ENCODE results near the gene F2R.
"Not testable (repeated sequence)": the region's sequence is repeated elsewhere in the genome, so short reads cannot be mapped to it uniquely, and the experiment has no call there.

The F2R gene

DNA sequence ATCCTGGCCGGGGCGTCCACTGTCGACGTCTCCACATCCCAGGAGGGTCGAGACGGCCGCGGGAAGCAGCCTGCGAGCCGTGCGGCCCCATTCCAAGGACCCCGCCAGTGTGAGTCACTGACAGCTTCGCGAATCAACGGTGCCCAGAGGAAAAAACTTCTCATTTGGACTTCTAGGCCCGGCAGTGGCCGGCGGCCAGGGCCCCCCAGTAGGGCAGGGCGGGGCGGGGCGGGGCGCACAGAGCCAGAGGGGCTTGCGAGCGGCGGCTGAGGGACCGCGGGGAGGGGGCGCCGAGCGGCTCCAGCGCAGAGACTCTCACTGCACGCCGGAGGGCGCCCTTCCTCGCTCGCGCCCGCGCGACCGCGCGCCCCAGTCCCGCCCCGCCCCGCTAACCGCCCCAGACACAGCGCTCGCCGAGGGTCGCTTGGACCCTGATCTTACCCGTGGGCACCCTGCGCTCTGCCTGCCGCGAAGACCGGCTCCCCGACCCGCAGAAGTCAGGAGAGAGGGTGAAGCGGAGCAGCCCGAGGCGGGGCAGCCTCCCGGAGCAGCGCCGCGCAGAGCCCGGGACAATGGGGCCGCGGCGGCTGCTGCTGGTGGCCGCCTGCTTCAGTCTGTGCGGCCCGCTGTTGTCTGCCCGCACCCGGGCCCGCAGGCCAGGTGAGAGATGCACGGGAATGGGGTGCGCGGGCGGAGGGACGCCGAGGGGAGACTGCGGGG, at the start of gene F2R:
Gene F2R (plus strand): TSS at position 391 of the 720 bp plus-strand sequence. CDS start 182 bp downstream, at position 573.
- peak; percentile 84 for DNase-seq

DNA sequence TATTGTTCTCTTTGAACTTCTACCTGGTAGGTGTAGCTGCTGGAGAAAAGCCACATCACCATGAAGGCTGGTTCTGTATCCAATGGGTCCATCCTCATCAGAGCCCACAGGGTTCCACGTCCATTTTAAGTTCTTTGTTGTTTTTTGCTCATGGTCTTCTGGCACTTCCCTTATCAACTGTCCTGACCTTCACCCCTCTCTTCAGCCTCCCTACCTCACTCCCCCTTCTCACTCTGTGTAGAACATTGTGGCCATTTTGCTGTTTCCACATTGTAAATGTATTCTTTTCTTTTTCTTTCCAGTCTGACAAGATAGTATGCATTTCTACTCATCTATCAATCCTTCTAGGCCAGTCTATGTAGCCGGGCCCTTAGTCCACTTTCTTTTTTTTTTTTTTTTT, 48.4 kb upstream of the F2R start:
- no peak for DNase-seq

DNA sequence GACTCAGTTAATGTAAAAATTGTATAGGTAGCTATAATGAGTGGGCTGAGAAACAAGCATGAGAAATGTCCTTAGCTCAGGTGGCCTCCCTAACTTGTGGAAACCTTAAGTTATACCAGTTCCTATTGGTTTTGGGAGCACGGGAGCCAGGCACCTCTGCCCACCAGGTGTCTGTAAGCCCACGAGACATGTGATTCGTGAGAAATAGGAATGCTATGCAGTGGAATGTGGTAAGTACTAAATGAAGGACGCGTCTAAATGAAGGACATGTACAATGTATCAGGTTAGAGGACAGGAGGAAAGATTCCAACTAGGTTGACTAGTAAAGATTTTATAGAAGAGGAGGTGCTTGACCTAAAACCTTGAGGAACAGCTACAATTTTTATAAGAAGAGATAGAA, 46.7 kb upstream of the F2R start:
- no peak for DNase-seq

DNA sequence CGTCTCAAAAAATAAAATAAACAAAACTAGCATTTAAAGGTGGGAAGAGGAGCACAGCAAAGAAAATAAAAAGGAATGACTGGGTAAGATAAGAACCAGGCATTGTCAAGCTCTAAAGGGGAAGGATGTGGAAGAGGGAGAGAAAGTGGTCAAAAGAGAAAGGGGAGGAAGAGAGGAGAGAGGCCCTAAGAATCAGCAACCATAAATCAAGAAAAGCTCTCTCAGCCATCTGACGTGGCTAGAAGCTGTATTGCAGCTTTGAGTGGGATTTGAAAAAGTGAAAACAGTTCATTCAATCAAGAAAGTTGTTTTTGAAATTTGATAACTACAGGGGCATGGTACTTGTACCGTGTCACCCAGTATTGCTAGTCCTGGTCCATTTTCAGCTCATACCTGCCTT, 45.4 kb upstream of the F2R start:
- DNase-seq, result no peak

DNA sequence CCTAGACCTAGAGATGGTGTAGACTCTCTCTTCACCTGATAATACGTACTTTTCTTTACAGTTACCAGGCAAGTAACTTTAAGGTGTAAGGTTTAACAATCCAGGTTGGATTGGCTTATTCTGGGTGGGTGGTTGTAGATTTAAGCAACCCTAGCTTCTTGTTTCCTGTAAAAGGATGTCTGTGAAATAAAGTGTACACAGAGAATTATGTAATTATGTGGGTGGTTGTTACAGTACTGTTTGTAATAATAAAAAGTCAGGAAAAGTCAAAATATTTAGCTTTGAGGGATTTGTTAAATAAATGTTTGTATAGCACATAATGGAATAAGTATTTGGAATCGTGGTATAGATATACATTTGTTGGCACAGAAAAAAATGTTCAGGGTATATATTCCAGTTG, 43.7 kb upstream of the F2R start:
- DNase-seq, result no peak

DNA sequence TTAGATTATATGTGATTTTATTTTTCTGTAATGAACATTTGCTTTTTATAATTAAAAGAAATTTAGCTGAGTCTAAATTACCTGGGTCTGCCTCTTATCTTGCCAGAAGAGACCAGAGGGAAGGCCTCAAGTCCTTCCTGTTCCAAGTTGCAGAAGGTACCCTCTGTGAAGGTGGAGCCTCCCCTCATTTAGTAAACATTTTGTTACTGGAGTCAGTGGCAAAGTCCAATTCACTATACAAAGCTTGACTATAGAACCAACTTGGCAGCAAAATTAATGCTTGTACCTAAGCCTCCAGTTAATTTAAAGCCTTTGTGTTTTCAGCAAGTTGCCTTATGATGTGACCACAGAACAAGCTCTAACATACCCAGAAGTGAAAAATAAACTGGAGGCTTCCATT, 42.8 kb upstream of the F2R start:
- no peak for DNase-seq

DNA sequence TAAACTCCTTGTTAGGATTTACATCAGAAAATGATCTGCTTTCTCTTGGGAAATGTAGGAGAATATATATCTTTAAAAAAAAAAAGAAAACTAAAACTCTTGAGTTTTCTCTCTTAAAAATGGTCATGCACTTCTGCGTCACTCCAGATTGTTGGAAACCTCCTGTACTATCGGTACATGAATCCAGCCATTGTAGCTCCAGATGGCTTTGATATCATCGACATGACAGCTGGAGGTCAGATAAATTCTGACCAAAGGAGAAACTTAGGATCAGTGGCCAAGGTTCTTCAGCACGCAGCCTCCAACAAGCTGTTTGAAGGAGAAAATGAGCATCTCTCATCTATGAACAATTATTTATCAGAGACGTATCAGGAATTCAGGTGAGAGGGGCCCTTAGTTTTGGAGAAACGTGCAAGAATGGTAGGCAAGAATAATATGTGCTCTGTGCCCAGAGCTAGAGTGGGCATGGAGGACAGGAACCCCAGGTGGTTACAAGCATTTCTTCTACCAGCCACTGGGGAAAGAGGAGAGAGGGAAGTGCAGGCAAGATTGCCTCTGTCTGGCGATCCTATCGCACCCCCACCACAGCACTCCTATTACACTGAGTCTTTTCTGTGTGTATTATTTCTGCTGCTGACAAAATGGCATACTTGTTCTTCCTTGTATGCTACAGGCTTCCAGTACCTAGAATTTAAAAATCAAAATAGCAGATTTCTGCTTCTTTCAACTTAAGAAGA, 41.4 kb upstream of the F2R start:
- no peak for DNase-seq

DNA sequence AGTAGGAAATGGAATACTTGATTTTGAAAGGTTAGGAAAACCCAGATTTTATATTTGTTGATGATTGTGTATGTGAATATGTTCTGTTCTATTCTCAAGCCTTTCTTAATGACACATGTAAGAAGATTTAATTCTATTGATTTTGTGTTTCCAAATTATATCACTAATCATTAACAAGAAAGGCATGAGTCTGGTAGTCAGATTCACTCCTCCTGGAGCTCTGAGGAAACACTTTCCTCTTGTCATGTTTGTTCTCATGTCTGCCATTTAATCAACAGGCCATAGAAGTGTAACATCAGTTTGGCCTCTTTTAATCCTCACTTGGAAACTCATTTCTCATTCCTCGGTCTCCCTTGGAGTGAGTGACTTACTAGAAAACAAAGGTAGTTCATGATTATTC, 40.6 kb upstream of the F2R start:
- DNase-seq, result no peak

DNA sequence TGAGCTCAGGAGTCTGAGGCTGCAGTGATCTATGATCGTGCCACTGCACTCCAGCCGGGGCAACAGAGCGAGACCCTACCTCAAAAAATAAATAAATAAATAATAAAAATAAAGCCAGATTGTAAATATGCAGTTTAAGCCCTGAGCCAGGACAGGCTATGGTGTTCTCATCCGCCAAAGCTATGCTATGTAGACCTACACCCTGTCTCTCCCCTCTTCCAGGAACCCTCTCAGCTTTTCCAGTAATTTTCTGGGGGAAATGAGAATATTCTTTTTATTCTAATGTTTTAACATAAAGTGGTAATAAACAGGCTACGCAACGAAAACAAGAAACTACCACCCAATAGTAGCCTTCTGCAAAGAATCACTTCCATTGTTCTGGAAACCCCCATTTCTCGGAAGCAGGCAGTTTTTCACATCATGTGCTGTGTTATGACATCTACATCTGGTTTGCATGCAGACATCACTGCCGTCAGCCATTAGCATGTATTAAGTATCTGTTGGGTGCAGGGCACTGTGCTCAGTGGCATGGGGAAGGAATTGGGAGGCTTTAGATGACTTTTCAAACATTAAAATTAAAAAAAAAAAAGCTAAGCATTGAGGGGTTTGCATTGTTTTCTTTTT, 38.0 kb upstream of the F2R start:
- DNase-seq, result no peak

DNA sequence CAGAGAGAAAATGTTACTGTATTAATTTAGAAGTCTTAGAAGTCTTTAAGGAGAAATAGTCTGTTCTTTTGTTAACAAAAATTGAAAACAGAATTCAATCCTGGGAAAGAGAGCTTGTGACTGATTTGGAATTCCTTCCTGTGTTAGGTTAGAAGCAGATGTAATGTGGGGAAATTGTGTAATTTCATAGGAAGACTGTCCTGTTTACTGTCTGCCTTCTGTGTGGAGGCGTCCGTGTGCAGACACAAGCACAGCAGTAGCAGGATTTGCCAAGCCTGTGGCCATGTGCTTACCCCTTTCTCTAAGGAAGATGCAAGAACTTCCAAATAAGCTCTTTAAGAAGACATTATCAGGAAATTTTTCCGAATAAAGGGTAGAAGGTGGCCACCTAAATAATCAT, 36.7 kb upstream of the F2R start:
- no peak for DNase-seq

DNA sequence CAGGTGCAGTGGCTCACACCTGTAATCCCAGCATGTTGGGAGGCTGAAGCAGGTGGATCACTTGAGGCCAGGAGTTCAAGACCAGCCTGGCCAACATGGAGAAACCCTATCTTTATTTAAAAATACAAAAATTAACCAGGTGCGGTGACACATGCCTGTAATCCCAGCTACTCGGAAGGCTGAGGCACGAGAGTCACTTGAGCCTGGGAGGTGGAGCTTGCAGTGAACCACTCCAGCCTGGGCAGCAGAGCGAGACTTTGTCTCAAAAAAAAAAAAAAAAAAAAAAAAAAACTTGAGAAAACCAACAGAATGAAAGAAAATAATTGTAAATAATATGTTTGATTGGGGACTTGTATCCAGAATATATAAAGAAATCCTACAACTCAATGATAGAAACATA, 35.1 kb upstream of the F2R start:
- not testable (repeated sequence) for DNase-seq

DNA sequence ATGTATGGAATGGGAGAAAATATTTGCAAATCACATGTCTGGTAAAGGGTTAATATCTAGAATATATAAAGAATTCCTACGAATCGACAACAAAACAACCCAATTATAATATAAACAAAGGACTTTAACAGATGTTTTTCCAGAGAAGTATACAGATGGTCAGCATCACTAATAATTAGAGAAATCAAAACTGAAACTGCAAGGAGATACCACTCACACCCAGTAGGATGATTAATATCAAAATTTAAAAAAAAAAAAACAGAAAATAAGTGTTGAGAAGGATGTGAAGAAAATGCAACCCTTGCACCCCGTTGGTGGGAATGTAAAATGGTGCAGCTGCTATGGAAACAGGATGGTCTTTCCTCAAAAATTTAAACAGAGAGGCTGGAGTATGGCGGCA, 34.6 kb upstream of the F2R start:
- no peak for DNase-seq

DNA sequence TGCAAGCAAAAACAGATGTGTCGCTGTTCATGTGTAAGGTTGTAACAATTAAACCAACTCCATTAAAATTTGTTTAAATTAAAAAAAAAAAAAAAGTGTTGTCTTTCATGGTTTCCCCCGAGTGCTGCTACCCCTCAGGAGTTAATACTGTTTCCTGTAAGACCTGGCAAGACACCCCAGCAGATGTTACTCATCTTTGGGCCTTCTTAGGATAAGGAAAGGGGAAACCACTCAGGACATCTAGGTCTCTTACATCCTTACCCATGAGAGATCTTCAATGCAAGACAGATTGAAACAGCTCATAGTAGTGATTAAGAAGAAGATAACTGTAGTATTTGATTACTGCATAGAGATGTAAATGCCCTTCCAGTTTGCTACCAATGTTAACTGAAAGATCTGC, 33.5 kb upstream of the F2R start:
- no peak for DNase-seq

DNA sequence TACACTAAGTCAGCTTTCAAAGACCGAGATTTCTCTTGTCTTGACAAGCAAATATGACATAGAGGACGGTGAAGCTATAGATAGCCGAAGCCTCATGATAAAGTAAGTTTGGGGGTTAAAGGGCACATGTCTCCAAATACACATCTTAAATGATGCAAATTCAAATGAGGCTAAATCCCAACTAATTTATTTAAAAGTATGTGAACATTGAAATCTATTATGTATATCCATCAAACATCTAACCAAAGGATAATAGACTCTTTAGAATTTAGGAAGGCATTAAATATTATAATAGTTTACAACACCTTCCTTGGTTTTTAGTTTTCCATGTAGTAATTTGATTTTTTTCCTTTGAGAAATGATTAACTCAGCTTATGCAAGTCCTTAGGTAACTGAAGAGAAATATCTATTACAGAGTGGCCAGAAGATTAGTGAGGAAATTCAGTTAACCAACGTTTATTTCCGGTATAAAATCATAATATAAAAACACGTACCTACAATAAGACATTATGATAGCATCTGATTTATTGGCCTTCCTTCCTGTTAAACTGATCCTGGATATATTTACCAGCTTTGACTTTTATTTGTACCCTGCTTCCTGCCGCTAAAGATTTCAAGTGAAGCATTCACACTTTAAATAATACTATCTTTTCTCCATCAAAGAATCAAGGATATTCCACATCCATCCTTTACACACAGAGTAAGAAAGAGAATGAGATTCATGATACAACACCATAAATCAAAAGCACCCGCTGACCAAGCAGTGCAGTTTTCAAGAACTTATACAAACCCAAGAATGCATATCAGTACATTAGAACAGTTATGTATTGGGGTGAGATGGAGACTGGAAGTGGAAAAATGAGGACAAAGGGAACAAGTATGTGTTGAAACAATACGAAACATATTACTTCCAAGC, 31.9 kb upstream of the F2R start:
- no peak for DNase-seq

DNA sequence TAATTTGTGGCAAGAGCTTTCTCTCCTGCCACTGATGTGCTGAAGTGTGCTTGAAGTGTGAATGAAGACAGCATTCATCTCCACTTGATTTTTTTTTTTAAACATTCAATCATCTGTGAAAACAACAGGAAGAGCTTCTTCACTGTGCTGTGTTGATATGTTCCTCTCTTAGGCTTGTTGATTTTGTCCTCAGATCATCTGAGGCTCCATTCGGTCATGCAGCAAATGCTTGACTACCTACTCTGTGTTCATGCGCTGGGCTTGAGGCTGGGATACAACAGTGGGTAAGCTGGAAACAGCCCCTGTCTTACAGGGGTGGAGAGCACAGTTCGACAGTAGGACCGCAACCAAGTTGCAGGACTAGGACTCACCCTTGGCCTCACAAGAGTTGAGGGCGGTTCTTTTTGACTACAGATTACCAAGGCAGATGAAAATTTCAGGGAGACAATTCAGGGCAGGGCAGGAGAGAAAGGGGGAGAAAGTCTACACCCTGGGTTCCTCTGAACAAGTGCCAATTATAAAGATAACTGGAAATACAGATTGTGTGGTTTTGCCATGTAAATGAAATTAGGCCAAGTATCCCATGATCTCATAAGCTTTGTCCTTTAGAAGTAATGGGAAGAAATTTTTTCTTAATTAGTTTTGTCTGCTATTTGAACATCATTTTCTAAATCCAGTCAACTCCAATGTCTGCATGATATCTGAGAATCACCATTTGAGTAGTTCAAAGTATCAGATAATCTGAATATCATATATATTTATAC, 31.0 kb upstream of the F2R start:
- DNase-seq, result no peak

DNA sequence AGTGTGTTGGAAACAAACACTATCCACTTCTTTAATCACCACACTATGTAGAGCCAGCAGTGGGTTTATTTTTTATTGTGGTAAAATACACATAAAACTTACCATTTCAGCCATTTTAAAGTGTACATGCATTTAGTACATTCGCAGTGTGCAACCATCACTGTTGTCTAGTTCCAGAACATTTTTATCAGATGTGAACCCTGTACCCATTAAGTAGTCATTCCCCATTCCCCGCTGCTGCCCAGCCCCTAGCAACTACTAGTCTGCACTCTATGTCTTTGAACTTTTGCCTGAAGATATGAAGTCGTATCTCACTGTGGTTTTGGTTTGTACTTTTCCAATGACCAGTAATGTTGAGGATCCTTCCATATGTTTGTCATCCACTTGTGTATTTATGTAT, 30.2 kb upstream of the F2R start:
- no peak for DNase-seq

DNA sequence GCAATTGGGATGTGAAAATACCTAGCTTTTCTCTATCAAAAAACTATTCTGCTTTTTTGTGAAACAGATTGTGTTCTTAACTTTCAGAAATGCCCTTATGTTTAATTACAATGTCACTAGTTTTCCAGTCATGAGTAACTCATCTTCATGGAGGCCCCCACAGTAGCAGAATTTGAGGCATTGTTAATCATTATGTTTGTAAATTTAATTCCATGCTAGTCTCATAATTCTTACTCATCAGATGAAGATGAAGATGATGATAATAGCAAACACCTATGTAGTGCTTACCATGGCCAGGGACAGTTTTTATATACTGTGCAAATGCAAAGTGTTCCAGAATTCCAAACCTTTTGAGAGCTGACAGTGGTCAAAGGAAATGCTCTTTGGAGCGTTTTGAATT, 27.7 kb upstream of the F2R start:
- DNase-seq, result no peak

DNA sequence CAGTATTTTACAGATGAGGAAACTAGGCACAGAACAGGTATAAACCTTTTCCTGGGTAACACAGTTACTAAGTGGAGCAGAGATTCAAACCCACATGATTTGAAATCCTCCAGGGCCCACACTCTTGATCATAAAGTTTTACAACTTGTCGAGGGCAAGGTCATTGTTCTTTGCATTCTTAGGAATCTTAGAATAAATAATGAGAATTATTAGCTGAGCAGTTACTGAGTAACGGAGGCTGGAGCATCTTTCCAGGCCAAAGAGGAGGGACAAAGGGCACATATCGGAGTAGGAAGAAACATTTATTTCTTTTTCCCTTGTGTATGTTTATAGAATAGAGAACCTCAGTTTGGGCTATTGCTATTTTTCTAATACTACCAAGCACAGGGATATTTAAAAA, 27.1 kb upstream of the F2R start:
- DNase-seq, result no peak

DNA sequence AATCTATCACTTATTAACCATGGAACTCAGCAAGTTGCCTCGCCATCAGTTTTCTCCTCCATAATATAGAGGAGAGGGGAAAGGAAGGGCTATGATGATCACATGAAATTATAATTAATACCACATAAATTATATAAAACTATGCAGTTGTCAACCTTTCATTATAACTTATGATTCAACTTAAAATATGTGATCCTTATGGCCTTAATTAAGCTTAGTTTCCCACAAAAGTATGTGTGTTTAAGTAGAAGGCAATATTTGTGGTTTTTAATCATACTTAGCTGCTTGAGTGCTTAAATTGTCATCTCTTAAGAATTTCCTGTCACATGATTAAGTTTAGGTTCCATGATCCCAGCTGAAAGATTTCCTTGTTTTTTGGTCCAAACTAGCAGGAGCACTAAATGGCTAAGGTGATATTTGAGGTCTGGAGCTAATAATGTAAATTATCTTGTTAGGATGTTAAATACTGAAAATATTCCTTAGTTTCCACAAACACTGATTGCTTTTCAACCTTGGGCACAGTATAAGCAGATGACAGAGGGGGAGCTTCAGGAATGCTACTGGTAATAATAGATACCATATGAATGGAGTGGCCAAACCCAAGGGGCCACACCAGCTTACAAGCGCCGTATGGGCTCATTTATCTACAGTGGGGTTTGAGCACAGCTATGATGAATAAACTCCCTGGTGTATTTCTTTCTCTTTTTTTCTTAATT, 26.4 kb upstream of the F2R start:
- no peak for DNase-seq

DNA sequence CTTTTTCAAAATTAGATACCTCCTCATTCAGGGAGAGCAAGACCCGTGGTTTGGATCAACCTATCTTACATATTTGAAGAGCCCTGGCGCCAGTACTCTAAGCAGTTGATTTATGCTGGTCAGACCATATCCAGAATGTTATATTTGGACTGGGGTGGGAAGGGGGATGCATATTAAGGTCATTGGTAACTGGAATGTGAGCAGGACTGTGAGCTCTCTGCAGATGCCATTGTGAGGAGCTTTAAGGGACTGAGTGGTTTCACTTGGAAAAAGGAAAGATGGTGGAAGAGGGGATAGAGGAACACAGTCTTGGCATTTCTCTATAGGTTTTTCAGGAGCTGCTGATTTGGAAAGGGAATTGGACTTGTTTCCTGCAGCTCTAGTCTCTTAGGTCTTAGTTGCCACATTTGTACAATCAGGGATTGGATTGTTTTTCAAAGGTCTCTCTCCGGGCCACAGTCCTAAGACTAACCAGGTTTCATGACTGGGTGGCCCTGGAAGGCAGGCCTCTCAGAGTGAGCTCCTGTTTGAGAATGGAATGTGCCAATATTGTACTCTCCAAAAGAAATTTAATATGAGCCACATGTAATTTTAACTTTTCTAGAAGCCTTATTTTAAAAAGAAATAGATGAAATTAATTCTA, 25.8 kb upstream of the F2R start:
- DNase-seq, result no peak

All from activated CD8-positive, alpha-beta memory T cell treated with anti-CD3 and anti-CD28 coated beads for 24 hours (primary cell).